HL-60/S4 (cell line): ENCODE measurements around the gene ATP2B2.

ENCODE experiments used
- in situ Hi-C: fragments of 300-500 bp; cut with MboI; formaldehyde crosslinking; loops from 2 replicates; pipeline ENCODE4 v1.14.3; 2022; ENCODE audit warnings: low sequenced_read_pairs

The ATP2B2 gene

GRCh38 chr3:10471054-10471688 lies 34.2 kb downstream of the ATP2B2 start:
- in situ Hi-C loops, result no loop called here

DNA sequence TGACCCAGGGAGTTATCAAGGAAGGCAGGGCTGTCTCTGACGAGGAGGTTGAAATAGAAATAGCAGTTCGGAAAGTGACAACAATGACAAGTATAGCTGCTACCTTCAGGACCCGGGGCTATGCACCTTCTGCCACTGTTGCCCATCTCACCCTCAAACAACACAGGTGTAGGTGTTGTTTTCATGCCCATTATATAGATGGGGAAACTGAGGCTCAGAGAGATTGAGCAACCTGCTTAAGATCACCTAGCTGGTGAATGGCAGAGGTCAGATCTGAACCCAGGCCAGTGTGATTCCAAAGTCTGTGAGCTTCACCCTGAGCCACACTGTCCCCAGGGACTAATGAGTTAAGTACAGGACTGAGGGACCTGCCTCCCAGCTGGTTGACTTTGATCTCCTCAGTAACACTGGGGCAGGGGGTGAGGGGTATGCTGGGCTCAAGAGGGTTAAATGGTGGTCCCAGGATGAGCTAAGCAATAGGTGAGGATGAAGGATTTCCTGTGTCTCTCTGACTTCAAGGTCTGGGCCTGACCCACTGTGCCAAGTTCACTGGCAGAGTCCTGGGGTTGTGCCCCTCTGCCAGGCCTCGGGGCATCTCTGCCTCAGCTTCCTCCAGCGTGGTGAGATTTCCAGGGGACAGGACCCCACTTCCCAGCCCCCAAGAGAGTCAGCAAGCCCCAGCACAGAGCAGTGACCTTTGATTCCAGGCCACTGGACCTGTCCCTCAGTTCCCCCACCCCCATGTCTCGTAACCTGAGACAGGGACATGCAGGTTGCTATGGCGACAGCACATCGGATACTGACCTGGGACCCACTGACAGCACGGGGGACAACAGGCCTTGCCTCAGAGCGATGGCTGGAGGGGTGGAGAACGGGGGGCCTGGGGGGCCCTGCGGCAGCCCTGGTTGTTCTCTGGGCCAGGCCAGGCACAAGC lies 35.0 kb downstream of the ATP2B2 start:
- in situ Hi-C loops, result no loop called here

DNA sequence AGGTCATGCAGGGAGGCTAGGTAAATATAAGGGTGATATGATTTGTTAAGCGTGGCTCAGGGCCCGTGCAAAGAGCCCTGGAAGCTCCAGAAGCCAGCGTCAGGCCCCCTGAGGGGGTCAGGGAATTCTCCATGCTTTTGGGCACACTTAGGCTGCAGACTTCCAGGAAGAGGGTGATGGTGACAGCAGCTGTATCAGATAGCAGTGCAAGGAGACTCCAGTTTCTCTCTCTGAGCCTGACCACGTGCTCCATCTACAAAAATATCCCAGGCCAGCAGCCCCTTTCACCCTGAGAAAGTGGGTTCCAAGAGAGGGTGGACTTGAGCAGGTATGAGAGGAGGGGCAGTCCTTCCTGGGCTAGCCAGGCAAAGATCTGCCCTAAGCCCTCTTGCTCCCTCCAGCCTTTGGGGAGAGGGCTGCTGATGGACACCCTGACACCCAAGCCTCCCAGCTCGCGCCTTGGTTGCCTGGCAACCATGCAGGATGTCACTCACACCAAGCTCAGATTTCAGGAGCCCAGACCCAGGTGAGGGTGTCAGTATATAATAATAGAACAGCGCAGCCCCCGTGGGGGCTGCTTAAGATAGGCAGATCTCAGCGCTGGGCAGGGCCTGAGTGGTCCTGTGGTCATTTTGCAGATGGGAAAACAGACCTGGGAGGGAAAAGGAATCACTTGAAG lies 35.8 kb downstream of the ATP2B2 start:
- in situ Hi-C loops, result no loop called here

GRCh38 chr3:10468613-10469354 lies 36.6 kb downstream of the ATP2B2 start:
- in situ Hi-C loops, result no loop called here

GRCh38 chr3:10467904-10468612 lies 37.3 kb downstream of the ATP2B2 start:
- in situ Hi-C loops, result no loop called here

DNA sequence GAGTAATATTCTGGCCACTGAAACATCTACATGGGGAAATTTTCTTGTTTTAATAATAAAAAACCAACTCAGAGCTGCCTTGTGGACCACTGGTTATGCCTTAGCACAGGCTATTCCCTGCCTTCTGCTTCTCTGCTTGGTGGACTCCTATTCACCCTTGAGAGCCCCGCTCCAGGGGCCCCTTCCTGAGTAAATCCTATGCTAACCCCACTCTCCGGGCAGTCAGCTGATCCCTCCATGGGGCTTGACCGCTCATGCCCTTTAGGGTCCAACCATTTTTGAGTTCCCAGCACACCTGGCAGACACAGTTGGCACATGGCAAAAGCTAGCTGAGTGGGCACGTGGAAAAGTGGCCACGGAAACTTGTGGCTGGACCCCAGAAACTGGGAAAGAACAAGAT lies 38.2 kb downstream of the ATP2B2 start:
- in situ Hi-C loops, result no loop called here

- in situ Hi-C loops, result no loop called here
These were observed 39.2 kb downstream of the ATP2B2 start for GRCh38 chr3:10466186-10466585.

GRCh38 chr3:10465161-10465560 lies 40.2 kb downstream of the ATP2B2 start:
- in situ Hi-C loops, result no loop called here

DNA sequence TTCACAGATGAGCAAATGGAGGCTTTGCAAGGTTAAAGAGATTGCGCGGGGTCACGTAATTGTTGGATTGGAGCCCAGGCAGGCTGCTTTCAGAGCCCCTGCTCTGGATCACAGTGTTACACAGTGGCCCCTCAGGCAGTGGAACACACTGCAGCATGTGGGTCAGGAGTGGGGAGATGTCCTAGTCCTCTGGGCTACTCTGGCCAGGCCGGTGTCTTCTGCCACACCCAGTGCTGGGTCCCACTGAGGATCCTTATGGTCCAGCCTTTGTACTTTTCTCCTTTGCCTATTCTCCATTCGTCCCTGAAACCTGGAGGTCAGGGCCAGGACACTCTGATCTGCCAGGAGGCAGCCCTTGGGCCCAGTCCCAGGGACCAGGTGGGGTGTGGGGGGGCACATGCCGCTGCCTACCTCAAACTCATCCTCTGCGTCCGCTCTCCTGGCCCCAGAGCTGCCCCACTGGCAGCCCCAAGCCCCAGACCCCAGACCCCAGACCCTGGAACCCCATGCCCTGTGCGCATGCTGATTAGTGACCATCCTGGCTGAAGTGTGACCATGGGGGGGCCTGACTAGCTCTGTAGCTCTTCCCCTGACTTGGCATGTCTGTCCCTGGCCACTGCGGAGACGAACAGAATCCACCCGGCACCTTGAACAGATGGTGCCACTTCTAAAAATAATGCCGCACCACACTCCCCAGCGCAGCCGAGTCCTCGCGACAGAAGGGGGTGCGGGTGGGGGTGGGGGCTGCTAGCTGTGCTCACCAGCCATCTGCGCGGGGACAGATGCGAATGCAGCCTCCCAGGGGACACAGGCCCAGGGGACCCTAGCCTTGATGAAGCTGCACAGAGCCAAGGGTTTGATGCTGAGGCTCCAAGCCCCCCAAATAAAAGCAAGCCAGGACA lies 41.6 kb downstream of the ATP2B2 start:
- in situ Hi-C loops, result no loop called here

DNA sequence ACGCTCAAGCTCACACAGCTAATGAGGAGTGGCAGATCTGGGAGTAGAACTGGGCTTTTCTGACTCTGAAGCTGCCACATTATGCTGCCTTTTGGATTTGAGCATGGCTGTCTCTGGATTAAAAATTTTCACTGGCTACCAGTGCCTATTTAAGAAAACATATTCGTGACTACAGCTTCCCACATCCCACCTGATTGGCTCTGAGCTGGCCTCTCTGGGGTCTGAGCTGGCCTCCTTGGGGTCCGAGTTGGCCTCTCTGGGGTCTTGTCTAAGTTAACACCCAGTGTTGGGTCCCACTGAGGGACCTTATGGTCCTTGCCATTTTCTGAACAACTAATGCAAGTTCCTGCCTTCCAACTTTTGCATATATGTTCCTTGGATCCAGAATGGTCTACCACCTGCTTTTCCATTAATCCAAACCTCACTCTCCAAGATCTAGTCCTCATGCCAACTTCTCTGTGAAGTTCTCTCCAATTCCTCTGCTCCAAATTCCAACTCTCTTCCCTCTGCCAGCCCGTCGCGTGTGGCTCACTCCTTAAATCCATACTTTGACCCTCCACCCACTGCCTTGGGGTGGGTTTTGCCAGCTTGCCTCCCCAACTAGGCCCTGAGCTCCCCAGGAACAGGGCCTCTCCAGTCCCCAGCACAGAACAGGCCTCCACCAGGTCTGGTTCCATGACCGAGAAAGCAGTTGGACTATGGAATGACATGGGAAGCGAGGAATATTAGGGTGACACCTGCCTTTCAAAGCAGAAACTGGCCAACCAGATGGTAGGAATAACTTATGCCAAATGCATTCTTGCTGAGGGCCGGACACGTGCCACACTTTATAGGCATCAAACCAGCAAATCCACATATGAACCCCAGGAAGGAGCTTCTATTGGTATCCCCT lies 42.5 kb downstream of the ATP2B2 start:
- in situ Hi-C loops, result no loop called here

- in situ Hi-C loops, result no loop called here
These were observed 44.3 kb downstream of the ATP2B2 start for GRCh38 chr3:10460951-10461545.

GRCh38 chr3:10459954-10460754 lies 45.2 kb downstream of the ATP2B2 start:
- in situ Hi-C loops, result no loop called here

- in situ Hi-C loops, result no loop called here
These were observed 47.8 kb downstream of the ATP2B2 start for GRCh38 chr3:10457560-10457959.

- in situ Hi-C loops, result no loop called here
These were observed 48.4 kb downstream of the ATP2B2 start for GRCh38 chr3:10456981-10457380.

GRCh38 chr3:10455545-10455914 lies 49.9 kb downstream of the ATP2B2 start:
- in situ Hi-C loops, result no loop called here

GRCh38 chr3:10454907-10455544 lies 50.4 kb downstream of the ATP2B2 start:
- in situ Hi-C loops, result no loop called here
